H1 (cell line): ENCODE data around the gene SLC6A3. TPM values are rescaled to one million over a fixed set of nuclear protein-coding genes. Genes with fewer than 3 reads are reported as not detected.
"Not testable (repeated sequence)": the region's sequence is repeated elsewhere in the genome, so short reads cannot be mapped to it uniquely, and the experiment has no call there.

Source experiments
- CTCF ChIA-PET: fragments of 300-600 bp; sonication (Branson Sonifier 250); formaldehyde crosslinking; loops from one replicate; lab custom pipeline; 2021; ENCODE audit not compliant: partially characterized antibody; lab: Charles Lee
- POLR2A ChIA-PET: fragments of 300-600 bp; sonication (Branson Sonifier 250); formaldehyde crosslinking; loops from one replicate; lab custom pipeline; 2021; ENCODE audit warnings: inconsistent platforms; ENCODE audit not compliant: partially characterized antibody; lab: Charles Lee
- DNase-seq, 2 experiments: peaks; one replicate each; pipeline versions ENCODE4 v3.0.0 to v3.0.0-alpha.2; 2010 to 2022; ENCODE audit warnings: low spot score in 2 of 2, low read depth in 1 of 2, mixed read lengths in 1 of 2
- FAIRE-seq: peaks from 2 replicates; lab custom pipeline; 2011; peaks lifted over from hg19 to GRCh38; lab: Jason Lieb, UNC
- H2AFZ ChIP-seq: 2 replicates; pipeline ENCODE4 v1.8.1; 2012; ENCODE audit warnings: low read length, inconsistent platforms
- H2AK5ac ChIP-seq: 2 replicates; pipeline ENCODE4 v1.6.1; 2013; ENCODE audit warnings: low read depth, low read length
- H2BK120ac ChIP-seq: replicated peaks from 2 replicates; pipeline ENCODE3; 2013; ENCODE audit warnings: low read depth, low read length, inconsistent platforms
- H2BK12ac ChIP-seq: 2 replicates; pipeline ENCODE4 v1.6.1; 2013; ENCODE audit warnings: low read depth, low read length
- H2BK15ac ChIP-seq: 2 replicates; pipeline ENCODE4 v1.6.1; 2013; ENCODE audit warnings: low read length
- H2BK20ac ChIP-seq: 2 replicates; pipeline ENCODE4 v1.6.1; 2013; ENCODE audit warnings: low read length
- H2BK5ac ChIP-seq: 2 replicates; pipeline ENCODE4 v1.6.1; 2013; ENCODE audit warnings: low read depth, low read length
- H3K14ac ChIP-seq: 2 replicates; pipeline ENCODE4 v1.6.1; 2013; ENCODE audit warnings: inconsistent platforms; ENCODE audit not compliant: insufficient read length
- H3K18ac ChIP-seq: 2 replicates; pipeline ENCODE4 v1.6.1; 2013; ENCODE audit warnings: low read length; ENCODE audit errors: extremely low read depth
- H3K23ac ChIP-seq: 2 replicates; pipeline ENCODE4 v1.6.1; 2013; ENCODE audit warnings: inconsistent platforms; ENCODE audit not compliant: insufficient read length
- H3K23me2 ChIP-seq: 2 replicates; pipeline ENCODE4 v1.6.1; 2013; ENCODE audit warnings: low read depth, low read length
- H3K27ac ChIP-seq: 2 replicates; pipeline ENCODE4 v1.6.1; 2011; ENCODE audit warnings: low read depth, low read length, inconsistent platforms
- H3K27me3 ChIP-seq, 4 experiments: replicated peaks in 1 of 4; 1 replicate in 1 of 4; 2 replicates in 3 of 4; pipeline versions ENCODE4 v1.6.1 to v1.8.1; 2011 to 2013; ENCODE audit warnings: low read length in 3 of 4, mild to moderate bottlenecking in 3 of 4, inconsistent platforms in 2 of 4, mixed read lengths in 2 of 4, moderate library complexity in 1 of 4; ENCODE audit not compliant: control insufficient read depth in 3 of 4, insufficient read depth in 3 of 4; ENCODE audit errors: extremely low read depth in 1 of 4
- H3K36me3 ChIP-seq, 4 experiments: 2 replicates each; pipeline versions ENCODE4 v1.6.1 to v1.8.1; 2011 to 2013; ENCODE audit warnings: mild to moderate bottlenecking in 4 of 4, low read length in 3 of 4, moderate library complexity in 2 of 4, control low read depth in 1 of 4, inconsistent platforms in 1 of 4; ENCODE audit not compliant: insufficient read depth in 4 of 4, control insufficient read depth in 2 of 4
- H3K4ac ChIP-seq: replicated peaks from 2 replicates; pipeline ENCODE3; 2013; ENCODE audit warnings: low read length, low read depth, mixed read lengths, inconsistent platforms; ENCODE audit not compliant: insufficient read length
- H3K4me1 ChIP-seq, 4 experiments: replicated peaks in 1 of 4; 1 replicate in 1 of 4; 2 replicates in 3 of 4; pipeline versions ENCODE4 v1.6.1 to v1.8.1; 2011 to 2013; ENCODE audit warnings: low read length in 3 of 4, inconsistent platforms in 2 of 4, mixed read lengths in 1 of 4; ENCODE audit not compliant: insufficient read depth in 4 of 4, control insufficient read depth in 3 of 4
- H3K4me2 ChIP-seq, 2 experiments: 2 replicates each; pipeline versions ENCODE4 v1.6.1 to v1.8.1; 2011 to 2013; ENCODE audit warnings: low read depth in 2 of 2, low read length in 2 of 2, control low read depth in 1 of 2, inconsistent platforms in 1 of 2, mild to moderate bottlenecking in 1 of 2; ENCODE audit not compliant: insufficient read depth in 1 of 2
- H3K4me3 ChIP-seq, 4 experiments: fragments of 200-600, 300-600 bp in 1 of 4; sonication (generic), shearing (Covaris generic), sonication (Bioruptor Twin) in 1 of 4; 2 replicates each; pipeline versions ENCODE4 v1.5.1 to v1.8.1; 2011 to 2016; ENCODE audit warnings: low read length in 4 of 4, low read depth in 3 of 4, control low read depth in 2 of 4, inconsistent platforms in 2 of 4, mild to moderate bottlenecking in 2 of 4, mixed read lengths in 1 of 4, moderate library complexity in 1 of 4; ENCODE audit not compliant: insufficient read depth in 2 of 4; ENCODE audit errors: extremely low read depth in 1 of 4
- H3K56ac ChIP-seq: replicated peaks from 2 replicates; pipeline ENCODE3; 2013; ENCODE audit warnings: low read depth, mild to moderate bottlenecking, mixed read lengths, low read length, inconsistent platforms; ENCODE audit not compliant: insufficient read length
- H3K79me1 ChIP-seq: 2 replicates; pipeline ENCODE4 v1.6.1; 2013; ENCODE audit warnings: low read depth, low read length, control low read depth
- H3K79me2 ChIP-seq, 2 experiments: 2 replicates each; pipeline versions ENCODE4 v1.6.1 to v1.8.1; 2012 to 2013; ENCODE audit warnings: low read length in 2 of 2, mild to moderate bottlenecking in 2 of 2, inconsistent platforms in 1 of 2; ENCODE audit not compliant: insufficient read depth in 2 of 2, control insufficient read depth in 1 of 2
- H3K9ac ChIP-seq, 4 experiments: replicated peaks in 1 of 4; 1 replicate in 1 of 4; 2 replicates in 3 of 4; pipeline versions ENCODE4 v1.6.1 to v1.8.1; 2011 to 2013; ENCODE audit warnings: low read depth in 3 of 4, low read length in 3 of 4, control low read depth in 2 of 4, mild to moderate bottlenecking in 2 of 4, moderate library complexity in 2 of 4, inconsistent platforms in 1 of 4; ENCODE audit errors: extremely low read depth in 1 of 4
- H3K9me3 ChIP-seq, 2 experiments: 2 replicates each; pipeline versions ENCODE4 v1.6.1 to v1.8.1; 2012 to 2013; ENCODE audit warnings: mild to moderate bottlenecking in 2 of 2, moderate library complexity in 2 of 2, control low read depth in 1 of 2, inconsistent platforms in 1 of 2, low read depth in 1 of 2, low read length in 1 of 2, mixed read lengths in 1 of 2; ENCODE audit not compliant: insufficient read depth in 2 of 2
- H4K20me1 ChIP-seq, 2 experiments: replicated peaks in 1 of 2; 2 replicates each; pipeline versions ENCODE3 to v1.8.1; 2011 to 2013; ENCODE audit warnings: inconsistent platforms in 2 of 2, low read length in 2 of 2, mild to moderate bottlenecking in 1 of 2; ENCODE audit not compliant: insufficient read depth in 2 of 2, control insufficient read depth in 1 of 2
- H4K5ac ChIP-seq: 2 replicates; pipeline ENCODE4 v1.6.1; 2013; ENCODE audit warnings: low read length, low read depth, mixed read lengths, inconsistent platforms; ENCODE audit not compliant: insufficient read length
- H4K8ac ChIP-seq: 2 replicates; pipeline ENCODE4 v1.8.0; 2013; ENCODE audit warnings: mild to moderate bottlenecking, moderate library complexity, low read length, inconsistent platforms; ENCODE audit not compliant: insufficient read depth; ENCODE audit errors: extremely low read depth
- H4K91ac ChIP-seq: replicated peaks from 2 replicates; pipeline ENCODE3; 2013; ENCODE audit warnings: low read length, mixed read lengths, inconsistent platforms; ENCODE audit not compliant: insufficient read length
- POLR2AphosphoS5 ChIP-seq: IDR thresholded peaks from 2 replicates; pipeline ENCODE4 v1.6.1; 2011; ENCODE audit warnings: low read depth, low read length
- WGBS, 2 experiments: shearing (Covaris generic) in 1 of 2; methylation state at CpG; one replicate each; pipeline versions ENCODE4 v1.1.6 to v1.1.7; 2013 to 2015; ENCODE audit warnings: low lambda C conversion rate in 2 of 2, mixed read lengths in 2 of 2, inconsistent platforms in 1 of 2, low coverage in 1 of 2, missing lambda C conversion rate in 1 of 2; ENCODE audit not compliant: insufficient replicate concordance in 2 of 2, insufficient coverage in 1 of 2, insufficient read length in 1 of 2; ENCODE audit errors: extremely low coverage in 1 of 2, missing lambda C conversion rate in 1 of 2; 5-methylcytosine and 5-hydroxymethylcytosine counted together
- polyA plus RNA-seq, 7 experiments: library from polyadenylated mRNA; depleted of rRNA in 3 of 7; stranded (reverse) in 5 of 7; unstranded in 2 of 7; fragments of >200 nt in 5 of 7; fragments of 200-250 nt in 2 of 7; gene quantifications; 1 replicate in 5 of 7; 2 replicates in 1 of 7; 4 replicates in 1 of 7; pipeline versions ENCODE4 v1.2.1 to v1.2.3, GENCODE V29; 2011 to 2013; ENCODE audit warnings: missing spikeins in 2 of 7, mixed read lengths in 2 of 7
- total RNA-seq: library from RNA; stranded (reverse); fragmentation: NEBNext Ultra II Directional; extraction: Animal tissue kit (Norgen Biotek cat#: 25700); gene quantifications from 2 replicates; pipeline ENCODE4 v1.2.1, GENCODE V29; 2021

The SLC6A3 gene
- total and polyA plus RNA-seq, 2 of the 8 experiments (the other 6 are each of a cell fraction or from before 2014, with no cell fraction given) = 0.48 to 0.91 TPM

- no peak for TF ChIP-seq POLR2AphosphoS5
Observed at GRCh38 chr5:1423901-1424603, 21.2 kb downstream of the SLC6A3 start (continued).

- H3K4me3 ChIP-seq, H3K4ac ChIP-seq, H2AFZ ChIP-seq, H4K91ac ChIP-seq, DNase-seq, H4K20me1 ChIP-seq, H3K14ac ChIP-seq, H3K9ac ChIP-seq, H3K4me2 ChIP-seq, H2BK15ac ChIP-seq, H3K18ac ChIP-seq, FAIRE-seq, H2BK5ac ChIP-seq, H3K4me1 ChIP-seq, H3K23ac ChIP-seq, H3K23me2 ChIP-seq, H3K36me3 ChIP-seq, CTCF ChIA-PET, H3K79me1 ChIP-seq, H2BK120ac ChIP-seq, H2BK12ac ChIP-seq, H4K8ac ChIP-seq, H3K27ac ChIP-seq, POLR2A ChIA-PET, H2AK5ac ChIP-seq, H2BK20ac ChIP-seq, H3K79me2 ChIP-seq, H3K56ac ChIP-seq, H4K5ac ChIP-seq, H3K27me3 ChIP-seq: not testable (repeated sequence)
- 89% methylated on average over 10 of the region's 13 CpGs; no CpG with 5 or more reads in 1 of the 2 experiments for WGBS, 2 experiments
- peaks cover 13 to 22% of the 10 kb centered on the region in 2 experiments; a peak in 3 of 4 replicates for H3K9me3 ChIP-seq
Observed at GRCh38 chr5:1422522-1422921, 22.7 kb downstream of the SLC6A3 start.
